CD14-positive monocyte (primary cell): Measurements from ENCODE around the gene RTN1. TPM values are rescaled to one million over a fixed set of nuclear protein-coding genes. Genes with fewer than 3 reads are reported as not detected.

Experiments
- DNase-seq, 3 donors: peaks; one replicate each; pipeline ENCODE4 v3.0.0-alpha.2; 2011 to 2022
- H2AFZ ChIP-seq: 2 replicates; pipeline ENCODE4 v1.6.0; 2012; ENCODE audit warnings: mild to moderate bottlenecking, low read depth, low read length, inconsistent platforms; ENCODE audit not compliant: insufficient read depth, poor library complexity, severe bottlenecking
- H3K27ac ChIP-seq, 2 donors: 1 replicate in 1 of 2; 2 replicates in 1 of 2; pipeline ENCODE4 v1.5.1; 2012 to 2013; ENCODE audit warnings: low read length in 2 of 2, control low read depth in 1 of 2, inconsistent platforms in 1 of 2, low read depth in 1 of 2, mild to moderate bottlenecking in 1 of 2
- H3K27me3 ChIP-seq, 2 donors: one replicate each; pipeline versions ENCODE4 v1.6.0 to v1.6.1; 2011 to 2013; ENCODE audit warnings: low read length in 2 of 2; ENCODE audit not compliant: control insufficient read depth in 2 of 2, insufficient read depth in 2 of 2
- H3K36me3 ChIP-seq, 2 donors: replicated peaks in 1 of 2; 1 replicate in 1 of 2; 2 replicates in 1 of 2; pipeline versions ENCODE4 v1.5.1 to v1.6.1; 2012 to 2013; ENCODE audit warnings: low read length in 2 of 2, control low read depth in 1 of 2, inconsistent platforms in 1 of 2, mild to moderate bottlenecking in 1 of 2; ENCODE audit not compliant: insufficient read depth in 2 of 2, control insufficient read depth in 1 of 2
- H3K4me1 ChIP-seq, 2 donors: 1 replicate in 1 of 2; 2 replicates in 1 of 2; pipeline versions ENCODE4 v1.5.1 to v1.6.1; 2012 to 2013; ENCODE audit warnings: low read length in 2 of 2, control low read depth in 1 of 2, inconsistent platforms in 1 of 2, mild to moderate bottlenecking in 1 of 2, moderate library complexity in 1 of 2; ENCODE audit not compliant: insufficient read depth in 2 of 2, control insufficient read depth in 1 of 2
- H3K4me2 ChIP-seq: replicated peaks from 2 replicates; pipeline ENCODE3; 2012; ENCODE audit warnings: low read length, moderate library complexity, mild to moderate bottlenecking; ENCODE audit not compliant: poor library complexity, severe bottlenecking; ENCODE audit errors: extremely low read depth
- H3K4me3 ChIP-seq, 3 experiments: fragments of 200-600 bp in 1 of 3; sonication (generic) in 1 of 3; replicated peaks in 1 of 3; 1 replicate in 2 of 3; 2 replicates in 1 of 3; pipeline ENCODE4 v1.5.1; 2011 to 2013; ENCODE audit warnings: low read length in 3 of 3, mild to moderate bottlenecking in 3 of 3, control low read depth in 2 of 3, low read depth in 2 of 3, inconsistent platforms in 1 of 3, moderate library complexity in 1 of 3
- H3K79me2 ChIP-seq: 2 replicates; pipeline ENCODE4 v1.6.0; 2012; ENCODE audit warnings: mild to moderate bottlenecking, control low read depth, inconsistent platforms, low read length, moderate library complexity; ENCODE audit not compliant: insufficient read depth
- H3K9ac ChIP-seq: 2 replicates; pipeline ENCODE4 v1.6.0; 2017; ENCODE audit warnings: low read length, mild to moderate bottlenecking; ENCODE audit not compliant: insufficient read depth, poor library complexity, severe bottlenecking
- H3K9me3 ChIP-seq, 2 donors: replicated peaks in 1 of 2; 1 replicate in 1 of 2; 2 replicates in 1 of 2; pipeline versions ENCODE4 v1.5.1 to v1.6.1; 2012 to 2013; ENCODE audit warnings: low read length in 2 of 2, control low read depth in 1 of 2; ENCODE audit not compliant: control insufficient read depth in 1 of 2, insufficient read depth in 1 of 2
- H4K20me1 ChIP-seq: 2 replicates; pipeline ENCODE4 v1.6.0; 2012; ENCODE audit warnings: mild to moderate bottlenecking, low read length, control low read depth, moderate library complexity; ENCODE audit not compliant: insufficient read depth
- H3K27ac Mint-ChIP-seq, 7 donors: one replicate each; pipeline ENCODE4 v1.8.0; 2020; ENCODE audit warnings: mild to moderate bottlenecking in 7 of 7, mixed read lengths in 7 of 7, moderate library complexity in 6 of 7, inconsistent platforms in 2 of 7
- H3K27me3 Mint-ChIP-seq, 3 donors: one replicate each; pipeline ENCODE4 v1.8.0; 2021 to 2022; ENCODE audit warnings: low read depth in 3 of 3, mild to moderate bottlenecking in 3 of 3, mixed read lengths in 3 of 3, moderate library complexity in 3 of 3, inconsistent platforms in 1 of 3
- H3K36me3 Mint-ChIP-seq, 2 donors: one replicate each; pipeline ENCODE4 v1.8.0; 2020; ENCODE audit warnings: mixed read lengths in 2 of 2, inconsistent platforms in 1 of 2, mild to moderate bottlenecking in 1 of 2
- H3K4me1 Mint-ChIP-seq: one replicate; pipeline ENCODE4 v1.8.0; 2020; ENCODE audit warnings: mild to moderate bottlenecking, mixed read lengths
- H3K4me3 Mint-ChIP-seq, 2 donors: one replicate each; pipeline ENCODE4 v1.8.0; 2020; ENCODE audit warnings: mild to moderate bottlenecking in 2 of 2, mixed read lengths in 2 of 2, moderate library complexity in 1 of 2
- H3K9me3 Mint-ChIP-seq, 7 donors: one replicate each; pipeline ENCODE4 v1.8.0; 2020 to 2022; ENCODE audit warnings: mixed read lengths in 7 of 7, mild to moderate bottlenecking in 6 of 7, moderate library complexity in 6 of 7, inconsistent platforms in 2 of 7
- CTCF ChIP-seq: fragments of 200-600 bp; IDR thresholded peaks from one replicate; pipeline ENCODE4 v1.8.0; 2022; ENCODE audit warnings: antibody characterized with exemption, mild to moderate bottlenecking
- WGBS: methylation state at CpG from one replicate; pipeline ENCODE4 v1.1.5; 2013; ENCODE audit warnings: missing lambda C conversion rate; ENCODE audit not compliant: insufficient coverage; 5-methylcytosine and 5-hydroxymethylcytosine counted together
- intact Hi-C, 2 donors: fragments of 100-400 bp; cut with micrococcal nuclease; formaldehyde crosslinking; loops; one replicate each; pipeline versions ENCODE4 v1.15.0 to v1.15.1; 2023
- polyA plus RNA-seq, 3 donors: library from polyadenylated mRNA; depleted of rRNA in 1 of 3; unstranded in 2 of 3; stranded (reverse) in 1 of 3; fragments of 300-500 nt in 2 of 3; fragments of >200 nt in 1 of 3; fragmentation: Illumina TruSeq in 2 of 3; gene quantifications; 1 replicate in 2 of 3; 2 replicates in 1 of 3; pipeline ENCODE4 v1.2.3, GENCODE V29; 2012 to 2021

Gene RTN1
- polyA plus RNA-seq, 3 donors: 40.2 to 75.1 (median 55.0) TPM

GRCh38 chr14:59755409-59756135, 115.0 kb downstream of the RTN1 start:
- no peaks in the 10 kb centered on the region for H3K36me3 ChIP-seq
- DNase-seq: no peak
- Mint-ChIP-seq H3K4me1 (peaks cover 1% of the 10 kb centered on the region), H3K4me3 (no peak overlapping the region), H3K27me3 (no peaks in the 10 kb centered on the region), H3K36me3 (no peaks in the 10 kb centered on the region), H3K9me3 (peaks cover 0 to 11% (median 2%) of the 10 kb centered on the region in 7 donors), H3K27ac (no peak overlapping the region)
- no CpG with 5 or more reads among the region's 1 CpG for WGBS
- no peak overlapping the region for H2AFZ ChIP-seq
- H3K4me3 ChIP-seq: no peak overlapping the region
- no peak overlapping the region for H3K4me2 ChIP-seq
- no peak overlapping the region for H3K9ac ChIP-seq
- no peaks in the 10 kb centered on the region for H3K4me1 ChIP-seq
- H3K27ac ChIP-seq: no peak overlapping the region
- no peaks in the 10 kb centered on the region for H3K79me2 ChIP-seq
- intact Hi-C loops: no loop called here
- no peaks in the 10 kb centered on the region for H3K9me3 ChIP-seq
- no peak for TF ChIP-seq CTCF
- peaks cover 88% of the 10 kb centered on the region for H4K20me1 ChIP-seq
- no peaks in the 10 kb centered on the region for H3K27me3 ChIP-seq

- Histone ChIP-seq H3K9me3 (no peaks in the 10 kb centered on the region), H3K27me3 (no peaks in the 10 kb centered on the region), H3K36me3 (no peaks in the 10 kb centered on the region), H3K4me2 (no peak overlapping the region), H4K20me1 (peaks cover 78% of the 10 kb centered on the region), H3K79me2 (no peaks in the 10 kb centered on the region), H3K4me3 (no peak overlapping the region), H3K4me1 (no peaks in the 10 kb centered on the region), H3K9ac (no peak overlapping the region), H2AFZ (no peak overlapping the region), H3K27ac (no peak overlapping the region)
- no peaks in the 10 kb centered on the region for H3K36me3 Mint-ChIP-seq
- no CpG with 5 or more reads among the region's 4 CpGs for WGBS
- no peak for DNase-seq
- no peak overlapping the region for H3K27ac Mint-ChIP-seq
- TF ChIP-seq CTCF: no peak
- no peak overlapping the region for H3K4me3 Mint-ChIP-seq
- intact Hi-C loops: no loop called here
- peaks cover 0 to 7% (median 2%) of the 10 kb centered on the region in 7 donors for H3K9me3 Mint-ChIP-seq
- H3K4me1 Mint-ChIP-seq: no peaks in the 10 kb centered on the region
- no peaks in the 10 kb centered on the region for H3K27me3 Mint-ChIP-seq
Measured at GRCh38 chr14:59754256-59754655, 116.3 kb downstream of the RTN1 start.
